ENCODE measurements around the gene MRTFA. TPM values are rescaled to one million over a fixed set of nuclear protein-coding genes. Genes with fewer than 3 reads are reported as not detected.
"Not testable (repeated sequence)": the region's sequence is repeated elsewhere in the genome, so short reads cannot be mapped to it uniquely, and the experiment has no call there.

MRTFA gene
- total RNA-seq, 1 experiment from 2014 or later, result 26.6 TPM

DNA sequence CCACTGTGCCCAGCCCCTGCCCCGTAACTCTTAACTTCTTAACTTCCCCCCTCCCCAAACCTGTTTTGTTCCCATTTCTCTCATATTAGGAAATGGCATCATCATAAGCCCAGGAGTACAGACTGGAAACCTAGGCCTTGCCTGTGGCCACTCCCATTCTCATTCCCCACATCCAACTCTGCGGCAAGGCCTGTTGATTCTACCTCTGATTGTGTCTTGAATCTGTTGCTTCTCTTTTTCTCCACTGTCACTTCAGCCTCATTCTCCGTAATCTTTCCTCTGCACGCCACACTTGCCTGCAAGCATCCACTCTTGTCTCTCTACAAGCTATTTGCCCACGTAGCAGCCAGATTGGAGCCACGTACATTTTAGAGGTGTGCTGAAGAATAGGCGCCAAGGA, 240.9 kb downstream of the MRTFA start:
- DNase-seq (ENCODE audit: low read depth), result no peak

DNA sequence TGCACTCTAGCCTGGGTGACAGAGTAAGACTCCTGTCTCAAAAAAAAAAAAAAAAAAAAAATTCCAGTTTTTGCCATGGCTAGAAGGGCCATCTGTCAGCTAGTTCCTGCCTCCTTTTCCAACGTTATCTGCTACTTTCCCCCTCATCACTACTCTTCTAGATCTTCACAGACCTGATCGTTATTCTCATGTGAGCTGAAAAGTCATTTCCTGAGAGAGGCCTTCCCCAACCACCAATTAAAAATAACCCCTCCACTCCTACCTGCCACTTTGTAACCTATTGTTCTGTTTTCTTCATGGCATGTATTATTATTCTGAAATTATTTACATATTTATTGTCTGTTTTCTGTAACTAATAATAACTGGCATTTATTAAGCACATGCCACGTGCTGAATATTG, 241.9 kb downstream of the MRTFA start:
- no peak for DNase-seq (ENCODE audit: low read depth)

- no peak for DNase-seq (ENCODE audit: low read depth)
These were observed 243.9 kb downstream of the MRTFA start for GRCh38 chr22:40392618-40393017.

- no peak for DNase-seq (ENCODE audit: low read depth)
These were observed 245.1 kb downstream of the MRTFA start for GRCh38 chr22:40391417-40391816.

- no peak for DNase-seq (ENCODE audit: low read depth)
These were observed 248.3 kb downstream of the MRTFA start for GRCh38 chr22:40388231-40388630.

DNA sequence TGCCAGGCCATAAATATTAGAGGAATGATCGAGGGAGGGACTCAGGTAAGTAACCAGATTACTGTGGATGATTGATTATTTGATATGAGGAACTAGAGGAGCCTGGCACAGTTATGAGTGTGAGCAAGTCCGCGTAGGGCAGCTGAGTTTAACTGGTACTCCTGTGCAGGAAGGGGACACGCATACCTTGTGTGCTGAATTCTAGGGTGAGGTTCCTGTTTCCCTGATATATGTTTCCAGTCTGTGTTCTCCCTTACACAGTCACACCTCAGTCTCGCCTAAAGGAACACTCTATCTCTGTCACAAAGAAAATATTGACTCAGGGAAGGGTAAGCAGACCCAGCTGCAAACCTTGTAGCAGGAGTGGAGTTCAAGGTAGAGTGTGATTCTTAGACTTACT, 248.8 kb downstream of the MRTFA start:
- no peak for DNase-seq (ENCODE audit: low read depth)

DNA sequence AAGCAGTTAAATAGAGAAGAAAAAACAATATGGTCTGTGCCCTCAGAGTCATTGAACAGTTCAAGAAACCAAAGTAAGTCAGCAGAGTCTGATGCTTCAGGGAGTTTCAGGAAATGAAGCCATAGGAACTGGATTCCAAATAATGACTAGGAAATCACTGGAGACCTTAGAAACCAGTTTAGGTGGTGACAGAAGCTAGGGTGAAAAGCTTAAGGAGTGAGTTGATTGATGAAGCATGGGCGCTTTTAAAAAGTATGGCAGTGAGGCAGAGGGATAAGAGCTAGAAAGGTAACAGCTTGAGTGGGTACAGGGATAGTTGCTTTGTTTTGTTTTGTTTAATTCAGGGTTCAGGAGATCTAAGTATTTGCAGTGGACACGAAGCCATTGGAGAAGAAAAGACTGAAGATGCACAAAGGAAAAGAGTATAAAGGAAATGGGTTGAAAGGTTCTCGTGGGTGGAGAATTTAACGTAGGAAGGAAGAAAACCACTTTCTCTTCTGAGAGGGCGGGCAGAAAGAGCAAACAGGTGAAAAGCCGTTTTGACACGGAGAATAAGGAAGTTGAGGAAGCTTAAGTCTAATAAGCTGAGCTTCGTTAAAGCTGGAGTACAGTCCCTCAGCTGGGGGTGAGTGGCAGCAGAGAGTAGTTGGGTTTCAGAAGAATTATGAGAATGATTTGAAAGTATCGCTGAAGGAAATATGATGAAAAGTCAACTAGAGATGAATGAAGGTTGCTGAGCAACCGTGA, 251.3 kb downstream of the MRTFA start:
- no peak for DNase-seq (ENCODE audit: low read depth)

DNA sequence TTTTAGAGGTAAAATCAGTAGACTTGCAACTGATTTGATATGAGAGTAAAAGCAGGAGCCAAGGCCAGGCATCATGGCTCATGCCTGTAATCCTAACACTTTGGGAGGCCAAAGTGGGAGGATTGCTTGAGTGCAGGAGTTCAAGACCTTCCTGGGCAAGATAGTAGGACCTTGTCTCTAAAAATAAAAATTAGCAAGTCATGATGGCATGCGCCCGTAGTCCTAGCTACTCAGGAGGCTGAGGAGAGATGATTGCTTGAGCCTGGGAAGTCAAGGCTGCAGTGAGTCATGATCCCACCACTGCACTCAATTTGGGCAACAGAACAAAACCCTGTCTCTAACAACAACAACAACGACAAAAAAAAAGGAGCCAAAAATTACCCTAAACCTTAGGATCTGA, 252.6 kb downstream of the MRTFA start:
- DNase-seq (ENCODE audit: low read depth), result peak; percentile 73

- no peak for DNase-seq (ENCODE audit: low read depth)
These were observed 255.1 kb downstream of the MRTFA start for GRCh38 chr22:40381461-40381860.

DNA sequence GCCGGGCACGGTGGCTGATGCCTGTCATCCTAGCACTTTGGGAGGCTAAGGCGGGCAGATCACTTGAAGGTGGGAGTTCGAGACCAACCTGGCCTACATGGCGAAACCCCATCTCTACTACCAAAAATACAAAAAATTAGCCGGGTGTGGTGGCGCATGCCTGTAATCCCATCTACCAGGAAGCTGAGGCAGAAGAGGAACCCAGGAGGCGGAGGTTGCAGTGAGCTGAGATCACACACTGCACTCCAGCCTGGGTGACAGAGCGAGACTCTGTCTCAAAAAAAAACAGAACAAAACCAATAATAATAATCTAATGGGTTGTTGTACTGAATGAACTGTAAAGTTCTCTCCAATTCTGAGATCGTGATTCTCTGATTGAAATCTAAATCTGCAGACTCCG, 258.1 kb downstream of the MRTFA start:
- not testable (repeated sequence) for DNase-seq (ENCODE audit: low read depth)

GRCh38 chr22:40377931-40378330, 258.6 kb downstream of the MRTFA start:
- DNase-seq (ENCODE audit: low read depth), result no peak

- DNase-seq (ENCODE audit: low read depth), result no peak
These were observed 260.4 kb downstream of the MRTFA start for GRCh38 chr22:40376149-40376548.

GRCh38 chr22:40374567-40374966, 262.0 kb downstream of the MRTFA start:
- DNase-seq (ENCODE audit: low read depth), result no peak

DNA sequence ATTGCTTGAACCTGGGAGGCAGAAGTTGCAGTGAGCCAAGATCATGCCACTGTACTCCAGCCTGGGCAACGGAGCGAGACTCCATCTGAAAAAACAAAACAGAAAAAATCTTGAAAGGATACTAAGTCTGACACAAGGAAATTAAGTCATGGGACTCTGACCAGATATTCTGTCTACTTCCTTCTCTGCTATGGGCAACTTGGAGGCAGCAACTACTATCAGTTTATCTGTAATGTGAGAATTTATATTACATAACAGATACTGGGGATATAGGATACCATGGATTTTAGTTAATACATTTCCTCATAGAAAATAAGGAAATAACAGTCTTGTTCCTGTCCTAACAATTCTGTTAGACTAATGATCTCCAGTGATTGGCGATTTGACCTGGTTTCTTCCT, 267.7 kb downstream of the MRTFA start:
- no peak for DNase-seq (ENCODE audit: low read depth)

- DNase-seq (ENCODE audit: low read depth), result no peak
These were observed 268.5 kb downstream of the MRTFA start for GRCh38 chr22:40368016-40368415.

DNA sequence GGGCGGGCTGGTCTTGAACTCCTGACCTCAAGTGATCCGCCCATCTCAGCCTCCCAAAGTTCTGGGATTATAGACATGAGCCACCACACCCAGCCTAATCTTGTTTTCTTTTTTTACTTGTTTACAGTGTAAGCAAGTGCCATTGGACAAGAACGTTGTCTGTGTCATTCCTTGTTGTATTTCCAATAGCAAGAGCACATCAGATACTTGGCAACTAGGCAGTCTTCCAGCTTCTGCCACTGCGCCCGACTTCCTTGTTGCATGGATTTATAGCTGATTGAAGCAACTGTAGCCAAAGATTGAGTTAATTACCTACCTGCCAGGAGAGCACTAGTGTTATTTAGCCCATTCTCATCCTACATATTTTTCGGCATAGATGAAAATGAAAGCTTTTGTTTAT, 269.2 kb downstream of the MRTFA start:
- DNase-seq (ENCODE audit: low read depth), result no peak

- DNase-seq (ENCODE audit: low read depth), result no peak
These were observed 270.5 kb downstream of the MRTFA start for GRCh38 chr22:40366068-40366467.

DNA sequence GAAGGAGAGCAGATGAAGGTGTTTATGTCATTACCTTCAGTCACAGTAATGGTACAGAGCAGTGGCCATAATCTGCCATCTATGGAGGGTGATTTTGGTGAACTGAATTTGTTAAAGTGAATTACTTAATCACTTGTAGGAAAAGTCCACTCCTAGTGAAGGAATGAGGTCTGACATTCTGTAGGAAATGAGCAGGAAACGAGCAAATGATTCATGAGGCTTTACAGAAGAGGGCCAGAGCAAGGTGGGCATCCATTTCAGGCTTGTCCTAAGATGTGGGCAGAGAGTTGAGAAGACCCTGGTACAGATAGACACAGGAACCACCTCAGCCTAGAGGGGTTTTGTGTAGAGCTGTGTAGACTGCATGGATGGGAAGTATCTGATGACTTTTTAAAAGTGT, 272.1 kb downstream of the MRTFA start:
- DNase-seq (ENCODE audit: low read depth), result no peak

GRCh38 chr22:40363059-40363458, 273.5 kb downstream of the MRTFA start:
- DNase-seq (ENCODE audit: low read depth), result peak; percentile 53

- DNase-seq (ENCODE audit: low read depth), result no peak
These were observed 275.4 kb downstream of the MRTFA start for GRCh38 chr22:40361100-40361499.
